MCF 10A (cell line): ENCODE results near the gene NUBPL. TPM values are rescaled to one million over a fixed set of nuclear protein-coding genes. Genes with fewer than 3 reads are reported as not detected.

Experiments used
- BruUV-seq: library from RNA; stranded (reverse); fragments of 400-500 nt; replicated peaks from 2 replicates; lab custom pipeline; 2021; lab: Mats Ljungman, UMichigan
- CTCF ChIA-PET: fragments of 300-600 bp; sonication (Branson Sonifier 250); formaldehyde crosslinking; extraction: SDS; loops from one replicate; lab custom pipeline; 2021; ENCODE audit warnings: antibody characterized with exemption, inconsistent platforms; lab: Yijun Ruan, JAX
- POLR2A ChIA-PET: fragments of 300-600, 350-650 bp; sonication (Branson Sonifier 250); formaldehyde crosslinking; extraction: SDS; loops from one replicate; lab custom pipeline; 2020; ENCODE audit warnings: antibody characterized with exemption, inconsistent platforms; lab: Yijun Ruan, JAX
- DNase-seq: peaks from one replicate; pipeline ENCODE4 v3.0.0-alpha.2; 2018; ENCODE audit not compliant: unreplicated experiment
- H3K27ac Mint-ChIP-seq: one replicate; pipeline ENCODE4 v1.8.0; 2022; ENCODE audit warnings: mild to moderate bottlenecking, low read depth, mixed read lengths; ENCODE audit not compliant: unreplicated experiment
- H3K27me3 Mint-ChIP-seq: one replicate; pipeline ENCODE4 v1.8.0; 2022; ENCODE audit warnings: mixed read lengths; ENCODE audit not compliant: insufficient read depth, unreplicated experiment
- H3K36me3 Mint-ChIP-seq: one replicate; pipeline ENCODE4 v1.8.0; 2022; ENCODE audit warnings: mild to moderate bottlenecking, moderate library complexity, mixed read lengths; ENCODE audit not compliant: insufficient read depth, unreplicated experiment
- H3K4me1 Mint-ChIP-seq: one replicate; pipeline ENCODE4 v1.8.0; 2022; ENCODE audit warnings: mixed read lengths; ENCODE audit not compliant: insufficient read depth, unreplicated experiment
- H3K4me3 Mint-ChIP-seq: one replicate; pipeline ENCODE4 v1.8.0; 2022; ENCODE audit warnings: mild to moderate bottlenecking, moderate library complexity, mixed read lengths; ENCODE audit not compliant: unreplicated experiment
- H3K9me3 Mint-ChIP-seq: one replicate; pipeline ENCODE4 v1.8.0; 2022; ENCODE audit warnings: mixed read lengths; ENCODE audit not compliant: unreplicated experiment
- intact Hi-C: fragments of 100-400 bp; cut with micrococcal nuclease; formaldehyde crosslinking; loops from 2 replicates; pipeline ENCODE4 v1.14.1; 2022
- total RNA-seq: library from RNA; stranded (reverse); gene quantifications from 2 replicates; pipeline ENCODE4 v1.2.3, GENCODE V29; 2022
- TF ChIP-seq, protein P1 (sequence below): fragments of 200-600 bp; IDR thresholded peaks from one replicate; pipeline ENCODE4 v1.8.0; 2022; ENCODE audit warnings: antibody characterized with exemption, mild to moderate bottlenecking; ENCODE audit not compliant: unreplicated experiment

The NUBPL gene
- total RNA-seq, 1 experiment from 2014 or later, result 12.3 TPM

DNA sequence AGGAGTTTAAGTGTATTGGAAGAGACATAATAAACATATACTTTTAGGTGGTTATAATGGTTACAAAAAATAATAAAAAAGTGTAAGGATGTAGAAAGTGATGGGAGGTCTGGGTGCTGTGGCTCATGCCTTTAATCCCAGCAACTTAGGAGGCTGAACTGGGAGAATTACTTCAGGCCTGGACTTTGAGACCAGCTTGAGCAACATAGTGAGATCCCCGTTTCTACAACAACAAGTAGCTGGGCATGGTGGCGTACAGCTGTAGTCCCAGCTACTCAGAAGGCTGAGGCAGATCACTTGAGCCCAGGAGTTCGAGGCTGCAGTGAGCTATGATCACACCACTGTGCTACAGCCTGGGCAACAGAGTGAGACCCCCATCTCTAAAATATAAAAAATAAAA is 19.0 kb downstream of the NUBPL start:
- H3K36me3 Mint-ChIP-seq, result no peaks in the 10 kb centered on the region
- no peaks in the 10 kb centered on the region for H3K27me3 Mint-ChIP-seq
- no peaks in the 10 kb centered on the region for H3K9me3 Mint-ChIP-seq
- no TSS peak for BruUV-seq
- no peak for DNase-seq
- H3K27ac Mint-ChIP-seq, result no peak overlapping the region
- POLR2A ChIA-PET, result no interaction called here
- TF ChIP-seq, protein P1, sequence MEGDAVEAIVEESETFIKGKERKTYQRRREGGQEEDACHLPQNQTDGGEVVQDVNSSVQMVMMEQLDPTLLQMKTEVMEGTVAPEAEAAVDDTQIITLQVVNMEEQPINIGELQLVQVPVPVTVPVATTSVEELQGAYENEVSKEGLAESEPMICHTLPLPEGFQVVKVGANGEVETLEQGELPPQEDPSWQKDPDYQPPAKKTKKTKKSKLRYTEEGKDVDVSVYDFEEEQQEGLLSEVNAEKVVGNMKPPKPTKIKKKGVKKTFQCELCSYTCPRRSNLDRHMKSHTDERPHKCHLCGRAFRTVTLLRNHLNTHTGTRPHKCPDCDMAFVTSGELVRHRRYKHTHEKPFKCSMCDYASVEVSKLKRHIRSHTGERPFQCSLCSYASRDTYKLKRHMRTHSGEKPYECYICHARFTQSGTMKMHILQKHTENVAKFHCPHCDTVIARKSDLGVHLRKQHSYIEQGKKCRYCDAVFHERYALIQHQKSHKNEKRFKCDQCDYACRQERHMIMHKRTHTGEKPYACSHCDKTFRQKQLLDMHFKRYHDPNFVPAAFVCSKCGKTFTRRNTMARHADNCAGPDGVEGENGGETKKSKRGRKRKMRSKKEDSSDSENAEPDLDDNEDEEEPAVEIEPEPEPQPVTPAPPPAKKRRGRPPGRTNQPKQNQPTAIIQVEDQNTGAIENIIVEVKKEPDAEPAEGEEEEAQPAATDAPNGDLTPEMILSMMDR, result no peak
- peaks cover 4% of the 10 kb centered on the region for H3K4me1 Mint-ChIP-seq
- intact Hi-C loops, result no loop called here
- no peak overlapping the region for H3K4me3 Mint-ChIP-seq
- CTCF ChIA-PET, result no interaction called here

- ChIA-PET POLR2A (no interaction called here), CTCF (no interaction called here)
- intact Hi-C loops, result no loop called here
- Mint-ChIP-seq H3K36me3 (no peaks in the 10 kb centered on the region), H3K4me1 (peaks cover 4% of the 10 kb centered on the region), H3K27ac (no peak overlapping the region), H3K4me3 (no peak overlapping the region), H3K9me3 (no peaks in the 10 kb centered on the region), H3K27me3 (no peaks in the 10 kb centered on the region)
- BruUV-seq, result no TSS peak
- DNase-seq, result no peak
- TF ChIP-seq, protein P1, result no peak
These were observed 21.1 kb downstream of the NUBPL start for GRCh38 chr14:31582286-31582691.

- BruUV-seq, result no TSS peak
- Mint-ChIP-seq H3K27me3 (no peaks in the 10 kb centered on the region), H3K4me1 (peaks cover 4% of the 10 kb centered on the region), H3K36me3 (no peaks in the 10 kb centered on the region), H3K9me3 (no peaks in the 10 kb centered on the region), H3K4me3 (no peak overlapping the region), H3K27ac (no peak overlapping the region)
- ChIA-PET POLR2A (no interaction called here), CTCF (no interaction called here)
- intact Hi-C loops, result no loop called here
- DNase-seq, result no peak
- TF ChIP-seq, protein P1, result no peak
These were observed 21.7 kb downstream of the NUBPL start for GRCh38 chr14:31582836-31583452.

- DNase-seq, result no peak
- no peak overlapping the region for H3K27ac Mint-ChIP-seq
- CTCF ChIA-PET, result no interaction called here
- no peaks in the 10 kb centered on the region for H3K9me3 Mint-ChIP-seq
- intact Hi-C loops, result no loop called here
- no peaks in the 10 kb centered on the region for H3K27me3 Mint-ChIP-seq
- no TSS peak for BruUV-seq
- no peak overlapping the region for H3K4me3 Mint-ChIP-seq
- H3K36me3 Mint-ChIP-seq, result no peaks in the 10 kb centered on the region
- TF ChIP-seq, protein P1, result no peak
- POLR2A ChIA-PET, result no interaction called here
- H3K4me1 Mint-ChIP-seq, result no peaks in the 10 kb centered on the region
These were observed 29.0 kb downstream of the NUBPL start for GRCh38 chr14:31590206-31590605.
